B cell (primary cell): ENCODE data around the gene AKR1A1. TPM values are rescaled to one million over a fixed set of nuclear protein-coding genes. Genes with fewer than 3 reads are reported as not detected.

Experiments
- ATAC-seq: fragments of 200-7000 bp; cut with Tn5 transposase; one replicate; pipeline ENCODE4 v1.10.0; 2021; ENCODE audit warnings: low read depth, mild to moderate bottlenecking, moderate number of reproducible peaks, moderate library complexity
- CTCF ChIA-PET: fragments of 350-600 bp; sonication (Branson Sonifier 250); formaldehyde crosslinking; loops from one replicate; lab custom pipeline; 2021; ENCODE audit warnings: antibody characterized with exemption, inconsistent platforms; lab: Charles Lee
- POLR2A ChIA-PET: fragments of 350-600 bp; sonication (Branson Sonifier 250); formaldehyde crosslinking; loops from one replicate; lab custom pipeline; 2021; ENCODE audit warnings: antibody characterized with exemption; lab: Charles Lee
- DNase-seq: peaks from one replicate; pipeline ENCODE4 v3.0.0; 2013
- H2AFZ ChIP-seq: 2 replicates; pipeline ENCODE4 v1.6.1; 2012; ENCODE audit warnings: mild to moderate bottlenecking, low read depth, low read length; ENCODE audit not compliant: insufficient read depth, poor library complexity, severe bottlenecking
- H3K27ac ChIP-seq, 2 donors: 1 replicate in 1 of 2; 2 replicates in 1 of 2; pipeline ENCODE4 v1.5.1; 2012 to 2013; ENCODE audit warnings: low read length in 2 of 2, mild to moderate bottlenecking in 2 of 2, moderate library complexity in 1 of 2
- H3K27me3 ChIP-seq, 4 experiments: fragments of 200-600 bp in 1 of 4; sonication (generic) in 1 of 4; replicated peaks in 1 of 4; 1 replicate in 2 of 4; 2 replicates in 2 of 4; pipeline versions ENCODE4 v1.6.1 to v1.7.0; 2013 to 2016; ENCODE audit warnings: low read length in 3 of 4, mild to moderate bottlenecking in 2 of 4, mixed read lengths in 1 of 4, moderate library complexity in 1 of 4; ENCODE audit not compliant: insufficient read depth in 4 of 4, control insufficient read depth in 3 of 4; ENCODE audit errors: control extremely low read depth in 1 of 4
- H3K36me3 ChIP-seq, 2 experiments: replicated peaks in 1 of 2; 1 replicate in 1 of 2; 2 replicates in 1 of 2; pipeline versions ENCODE4 v1.6.1 to v1.7.1; 2013; ENCODE audit warnings: low read length in 1 of 2; ENCODE audit not compliant: insufficient read depth in 2 of 2, control insufficient read depth in 1 of 2; ENCODE audit errors: control extremely low read depth in 1 of 2, extremely low read depth in 1 of 2
- H3K4me1 ChIP-seq, 2 donors: fragments of 200-600 bp in 1 of 2; sonication (generic) in 1 of 2; 1 replicate in 1 of 2; 2 replicates in 1 of 2; pipeline versions ENCODE4 v1.5.1 to v1.6.1; 2013 to 2017; ENCODE audit warnings: low read length in 2 of 2; ENCODE audit not compliant: control insufficient read depth in 2 of 2, insufficient read depth in 2 of 2
- H3K4me2 ChIP-seq: replicated peaks from 2 replicates; pipeline ENCODE3; 2012; ENCODE audit warnings: mild to moderate bottlenecking, low read depth, low read length; ENCODE audit not compliant: poor library complexity, severe bottlenecking
- H3K4me3 ChIP-seq, 5 experiments: fragments of 200-600 bp in 1 of 5; sonication (generic) in 1 of 5; 1 replicate in 3 of 5; 2 replicates in 2 of 5; pipeline versions ENCODE4 v1.5.1 to v1.7.0; 2011 to 2016; ENCODE audit warnings: low read length in 4 of 5, mild to moderate bottlenecking in 4 of 5, low read depth in 2 of 5, control low read depth in 1 of 5, moderate library complexity in 1 of 5; ENCODE audit not compliant: insufficient read depth in 1 of 5; ENCODE audit errors: control extremely low read depth in 1 of 5, extremely low read depth in 1 of 5
- H3K79me2 ChIP-seq: fragments of 200-600 bp; sonication (generic); one replicate; pipeline ENCODE4 v1.6.0; 2016; ENCODE audit warnings: low read length; ENCODE audit not compliant: control insufficient read depth, insufficient read depth
- H3K9ac ChIP-seq: fragments of 200-600 bp; sonication (generic); 2 replicates; pipeline ENCODE4 v1.6.1; 2017; ENCODE audit warnings: mild to moderate bottlenecking, low read length, moderate library complexity
- H3K9me3 ChIP-seq, 3 donors: one replicate each; pipeline versions ENCODE4 v1.6.1 to v1.7.1; 2013; ENCODE audit warnings: low read length in 2 of 3; ENCODE audit not compliant: control insufficient read depth in 2 of 3, insufficient read depth in 1 of 3; ENCODE audit errors: control extremely low read depth in 1 of 3
- H4K20me1 ChIP-seq: 2 replicates; pipeline ENCODE4 v1.6.0; 2012; ENCODE audit warnings: mild to moderate bottlenecking, low read length; ENCODE audit not compliant: insufficient read depth, control insufficient read depth, poor library complexity, severe bottlenecking
- H3K27ac Mint-ChIP-seq: one replicate; pipeline ENCODE4 v1.8.0; 2021; ENCODE audit warnings: mixed read lengths
- H3K27me3 Mint-ChIP-seq: one replicate; pipeline ENCODE4 v1.8.0; 2021; ENCODE audit warnings: mixed read lengths
- H3K4me1 Mint-ChIP-seq: one replicate; pipeline ENCODE4 v1.8.0; 2021; ENCODE audit warnings: mixed read lengths
- H3K4me3 Mint-ChIP-seq: one replicate; pipeline ENCODE4 v1.8.0; 2021; ENCODE audit warnings: mixed read lengths
- H3K9me3 Mint-ChIP-seq: one replicate; pipeline ENCODE4 v1.8.0; 2022; ENCODE audit warnings: mixed read lengths; ENCODE audit not compliant: insufficient read depth
- CTCF ChIP-seq: fragments of 200-600 bp; IDR thresholded peaks from one replicate; pipeline ENCODE4 v1.8.0; 2022; ENCODE audit warnings: antibody characterized with exemption, mild to moderate bottlenecking
- EZH2 ChIP-seq: IDR thresholded peaks from 2 replicates; pipeline ENCODE4 v1.6.1; 2012; ENCODE audit warnings: borderline replicate concordance, low read depth, mild to moderate bottlenecking, moderate library complexity, low read length; ENCODE audit not compliant: insufficient read depth, poor library complexity, severe bottlenecking
- whole genome bisulfite sequencing: methylation state at CpG from one replicate; pipeline ENCODE4 v1.1.5; 2013; ENCODE audit warnings: missing lambda C conversion rate; ENCODE audit not compliant: insufficient coverage; 5-methylcytosine and 5-hydroxymethylcytosine counted together
- intact Hi-C: fragments of 100-400 bp; cut with micrococcal nuclease; formaldehyde crosslinking; loops from one replicate; pipeline ENCODE4 v1.10.0; 2022
- polyA plus RNA-seq: library from polyadenylated mRNA; depleted of rRNA; stranded (reverse); fragments of >200 nt; gene quantifications from 2 replicates; pipeline ENCODE4 v1.2.3, GENCODE V29; 2012
- total RNA-seq, 2 donors: library from RNA; stranded (reverse); fragments of 120-200 nt in 1 of 2; gene quantifications; 1 replicate in 1 of 2; 2 replicates in 1 of 2; pipeline versions ENCODE4 v1.2.3 to v1.2.4, GENCODE V29; 2013 to 2022

Gene AKR1A1
- total and polyA plus RNA-seq, 2 donors (not counting 1 experiment from before 2014, with no cell fraction given), result 145 to 163 TPM

- Mint-ChIP-seq H3K9me3 (no peaks in the 10 kb centered on the region), H3K4me3 (no peak overlapping the region), H3K27me3 (no peaks in the 10 kb centered on the region), H3K4me1 (peaks cover 11% of the 10 kb centered on the region), H3K27ac (peak overlapping the region; percentile 50)
- Histone ChIP-seq H4K20me1 (peaks cover 13% of the 10 kb centered on the region), H3K4me3 (no peak overlapping the region), H3K9ac (no peak overlapping the region), H3K27me3 (no peaks in the 10 kb centered on the region), H2AFZ (no peak overlapping the region), H3K9me3 (no peaks in the 10 kb centered on the region), H3K27ac (peak overlapping the region in 1 of 2 donors; percentile 34), H3K79me2 (peaks cover 79% of the 10 kb centered on the region), H3K36me3 (peaks cover 7 to 36% of the 10 kb centered on the region in 2 experiments), H3K4me1 (peaks cover under 1 to 2% of the 10 kb centered on the region in 2 donors), H3K4me2 (no peak overlapping the region)
- POLR2A ChIA-PET, result interaction anchor here (0.6 to 0.7 kb wide), 2 partner anchors 68 to 126 kb away, joined by 8 to 10 read pairs; no protein-coding TSS in a partner anchor
- CTCF ChIA-PET, result interaction anchor here (0.6 to 3.4 kb wide), 5 partner anchors 10 to 46 kb away, joined by 3 to 25 read pairs (median 4); no protein-coding TSS in a partner anchor
- TF ChIP-seq EZH2 (no peak), CTCF (no peak)
- intact Hi-C loops, result no loop called here
- ATAC-seq (no peak), DNase-seq (no peak)
- 83% methylated on average over 3 of the region's 3 CpGs for WGBS
Observed at GRCh38 chr1:45557422-45557944, 6.9 kb downstream of the AKR1A1 start.

- Histone ChIP-seq H3K4me3 (no peak overlapping the region), H3K27me3 (no peaks in the 10 kb centered on the region), H3K4me1 (no peaks in the 10 kb centered on the region), H3K36me3 (peaks cover 2 to 59% of the 10 kb centered on the region in 2 experiments), H3K79me2 (peaks cover 38% of the 10 kb centered on the region), H3K9ac (no peak overlapping the region), H4K20me1 (no peaks in the 10 kb centered on the region), H3K9me3 (no peaks in the 10 kb centered on the region), H3K27ac (no peak overlapping the region), H3K4me2 (no peak overlapping the region), H2AFZ (no peak overlapping the region)
- WGBS, result 82% methylated on average over 1 of the region's 2 CpGs
- POLR2A ChIA-PET, result no interaction called here
- Mint-ChIP-seq H3K4me3 (no peak overlapping the region), H3K9me3 (no peaks in the 10 kb centered on the region), H3K27ac (no peak overlapping the region), H3K27me3 (no peaks in the 10 kb centered on the region), H3K4me1 (peaks cover 2% of the 10 kb centered on the region)
- no peak for ATAC-seq
- CTCF ChIA-PET, result interaction anchor here (1.4 to 13.3 kb wide), 3 partner anchors 33 to 262 kb away, joined by 3 to 351 read pairs (median 3); no protein-coding TSS in a partner anchor
- intact Hi-C loops, result no loop called here
- TF ChIP-seq CTCF (no peak), EZH2 (no peak)
- no peak for DNase-seq
Observed at GRCh38 chr1:45563843-45564242, 13.2 kb downstream of the AKR1A1 start.
